ENCODE data around the gene DNAI1.
A peak's percentile ranks its signal among the peaks of the same experiment; 100 is the strongest.

Gene DNAI1

GRCh38 chr9:34458013-34458958 is at the start of gene DNAI1, which contains the start of gene FAM219A:
Gene DNAI1 (plus strand): TSS chr9:34458805. CDS start chr9:34459006, 201 bp downstream.
Gene FAM219A (minus strand): TSS chr9:34458570. CDS start chr9:34458263, 307 bp downstream.
- no peak for TF ChIP-seq CTCF (IDR thresholded peaks at IDR 0.05; ENCODE audit: insufficient read depth, low read depth, low read length, missing control alignments)
- H3K4me3 ChIP-seq (ENCODE audit: low read length) = peak within 1 kb of the TSS; percentile 74
- peak; percentile 99 for DNase-seq (ENCODE audit: low read depth)

GRCh38 chr9:34409154-34409553 is 49.5 kb upstream of the DNAI1 start:
- no peak for TF ChIP-seq CTCF (IDR thresholded peaks at IDR 0.05; ENCODE audit: insufficient read depth, low read depth, low read length, missing control alignments)
- DNase-seq (ENCODE audit: low read depth) = no peak
- no peak overlapping the region for H3K4me3 ChIP-seq (ENCODE audit: low read length)

GRCh38 chr9:34412336-34412735 is 46.3 kb upstream of the DNAI1 start:
- no peak for TF ChIP-seq CTCF (IDR thresholded peaks at IDR 0.05; ENCODE audit: insufficient read depth, low read depth, low read length, missing control alignments)
- H3K4me3 ChIP-seq (ENCODE audit: low read length) = no peak overlapping the region
- DNase-seq (ENCODE audit: low read depth) = no peak

- DNase-seq (ENCODE audit: low read depth) = peak; percentile 63
- H3K4me3 ChIP-seq (ENCODE audit: low read length) = no peak overlapping the region
- TF ChIP-seq CTCF (IDR thresholded peaks at IDR 0.05; ENCODE audit: insufficient read depth, low read depth, low read length, missing control alignments) = no peak
Measured at GRCh38 chr9:34413231-34413852, 45.3 kb upstream of the DNAI1 start.

- no peak for DNase-seq (ENCODE audit: low read depth)
Measured at GRCh38 chr9:34417734-34418133, 40.9 kb upstream of the DNAI1 start.

More at GRCh38 chr9:34417734-34418133, 40.9 kb upstream of the DNAI1 start:
- no peak for TF ChIP-seq CTCF (IDR thresholded peaks at IDR 0.05; ENCODE audit: insufficient read depth, low read depth, low read length, missing control alignments)
- H3K4me3 ChIP-seq (ENCODE audit: low read length) = no peak overlapping the region
